Activated T-helper 9 cell treated with anti-CD3 and anti-CD28 coated beads, Interleukin-2, amount 50 U/mL, for 16 hours (primary cell): ENCODE measurements around the gene MBL2.

Experiments used
- DNase-seq: peaks from one replicate; pipeline ENCODE4 v3.0.0-alpha.2; 2020; ENCODE audit warnings: low read depth

Gene MBL2

DNA sequence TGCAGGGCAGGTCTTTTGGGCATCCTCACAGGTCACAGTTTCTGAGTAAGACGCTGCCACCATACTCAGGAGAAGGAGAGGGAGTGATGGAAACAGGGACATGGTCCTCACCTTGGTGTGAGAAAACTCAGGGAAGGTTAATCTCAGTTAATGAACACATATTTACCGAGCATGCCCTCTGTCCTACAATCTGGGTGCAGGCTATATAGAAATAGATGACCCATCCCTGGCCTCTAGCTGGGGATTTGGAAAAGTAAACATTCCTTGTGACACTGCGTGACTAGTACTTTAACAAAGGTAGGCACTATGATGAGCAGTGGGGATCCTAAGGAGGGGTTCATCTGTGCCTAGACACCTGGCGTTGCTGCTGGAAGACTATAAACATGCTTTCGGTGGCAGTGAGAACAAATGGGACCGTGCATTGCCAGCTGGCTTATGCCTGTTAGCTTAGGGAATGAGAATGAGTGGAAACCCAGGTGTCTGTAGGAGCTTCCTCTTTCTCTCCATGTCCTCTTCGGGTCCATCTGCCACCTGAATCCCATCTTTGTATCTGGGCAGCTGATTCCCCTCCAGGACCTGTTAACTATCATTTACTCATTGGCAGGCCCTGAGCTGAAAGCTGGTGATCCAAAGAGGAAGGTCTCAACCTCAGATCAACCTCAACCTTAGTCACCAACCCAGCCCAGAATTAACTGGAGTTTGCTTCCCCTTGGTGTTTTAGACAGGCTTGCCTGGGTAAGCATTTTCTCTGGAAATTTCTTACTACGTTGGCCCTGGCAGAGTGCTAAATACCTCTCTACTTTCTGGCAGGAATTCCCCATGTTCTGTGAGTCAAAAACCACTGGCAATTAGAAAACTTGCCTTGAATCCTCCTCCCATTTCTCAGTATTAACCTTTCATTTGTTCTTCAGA is 794 bp downstream of the MBL2 start:
- no peak for DNase-seq

DNA sequence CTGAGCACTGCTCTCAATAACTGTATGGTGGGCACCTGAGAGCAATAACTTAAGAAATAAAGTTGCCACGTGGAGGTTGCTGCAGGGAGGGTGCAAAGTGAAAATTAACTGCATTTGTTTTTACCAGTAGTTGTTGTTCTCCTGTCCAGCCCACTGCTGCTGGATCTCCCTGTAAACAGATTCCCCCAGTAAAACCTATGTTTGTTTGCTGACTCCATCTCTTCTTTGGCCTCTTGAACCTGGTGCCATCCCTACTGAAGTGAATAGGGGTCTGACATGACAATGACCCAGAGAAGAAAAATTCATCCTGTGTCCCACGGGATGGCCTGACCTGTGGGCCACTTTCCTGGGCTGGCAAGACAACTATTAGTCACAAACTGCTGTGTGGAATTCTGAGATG is 1.7 kb downstream of the MBL2 start:
- no peak for DNase-seq

DNA sequence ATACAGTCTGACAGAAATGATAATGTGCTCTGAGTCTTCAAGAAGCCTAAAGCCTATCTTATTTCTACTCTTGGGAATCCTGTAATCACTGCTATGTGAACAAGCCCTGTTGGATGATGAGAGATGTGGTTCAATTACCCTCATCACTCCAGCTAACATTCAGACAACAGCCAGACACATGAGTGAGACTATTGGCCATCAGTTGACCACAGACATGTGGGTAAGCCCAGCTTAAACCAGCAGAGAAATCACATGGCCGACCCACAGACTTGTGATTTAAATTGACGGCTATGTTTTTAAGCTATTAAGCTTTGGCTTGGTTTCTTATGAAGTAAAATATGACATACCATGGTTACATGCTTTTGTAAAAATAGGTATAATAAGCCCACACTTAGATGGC is 2.6 kb downstream of the MBL2 start:
- DNase-seq, result no peak

DNA sequence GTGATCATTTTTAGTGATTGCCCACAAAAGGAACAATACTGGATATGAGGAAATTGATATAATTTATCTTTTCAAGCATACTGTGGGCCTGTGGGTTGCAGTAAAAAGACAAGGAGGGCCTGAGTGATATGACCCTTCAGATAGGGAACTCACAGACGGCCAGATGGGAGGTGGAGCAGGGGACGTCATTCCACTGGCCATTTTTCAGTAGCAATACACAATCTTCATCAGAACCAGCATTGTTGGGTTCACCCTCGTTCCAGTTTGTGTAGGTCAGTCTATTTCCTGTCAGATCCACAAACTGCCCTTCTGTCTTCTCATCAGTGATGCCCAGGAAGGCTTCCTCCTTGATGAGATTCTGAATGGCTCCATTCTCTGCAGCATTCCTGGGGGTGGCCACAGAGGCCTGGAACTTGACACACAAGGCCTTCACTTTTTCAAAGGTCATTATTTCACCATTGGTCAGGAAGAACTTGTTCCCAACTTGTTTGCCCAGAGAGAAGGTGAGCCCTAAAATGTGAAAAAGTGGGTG is 4.5 kb downstream of the MBL2 start:
- no peak for DNase-seq

DNA sequence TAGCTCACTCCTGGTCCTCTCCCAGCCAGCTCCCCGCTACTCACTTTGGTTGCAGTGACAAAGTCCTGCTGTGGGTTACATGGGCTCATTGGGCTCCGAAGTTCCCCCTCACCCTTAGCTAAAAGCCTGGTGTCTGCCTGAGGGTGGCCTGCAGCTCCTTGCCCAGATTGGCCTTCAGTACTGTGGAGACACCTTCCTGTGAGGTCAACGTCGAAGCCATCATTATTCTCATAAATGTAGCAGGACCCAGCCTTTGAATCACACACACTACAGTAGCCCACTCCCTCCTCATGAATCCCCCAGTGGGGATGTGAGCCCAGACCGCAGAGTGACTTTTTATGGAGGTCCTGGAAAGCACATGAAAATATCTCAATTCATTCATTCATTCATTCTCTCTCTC is 10.5 kb downstream of the MBL2 start:
- no peak for DNase-seq

DNA sequence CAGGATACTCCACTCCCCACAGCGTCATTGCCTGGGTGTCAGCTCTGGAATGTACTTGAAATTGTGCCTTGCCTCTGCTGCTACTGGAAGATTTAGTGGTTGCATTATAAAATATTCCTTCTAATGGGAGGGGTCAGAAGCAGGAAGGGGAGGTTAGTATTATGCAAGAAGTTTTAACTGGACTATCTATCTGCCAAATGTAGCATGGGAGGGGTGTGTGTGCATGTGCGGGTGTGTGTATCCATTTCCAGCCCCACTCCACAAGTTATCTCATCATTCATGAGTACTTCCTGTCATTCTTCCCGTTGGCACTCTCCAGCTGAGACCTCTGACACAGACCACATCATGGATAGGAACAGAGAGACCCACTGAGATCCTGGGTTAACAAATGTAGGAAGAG is 13.4 kb downstream of the MBL2 start:
- no peak for DNase-seq

DNA sequence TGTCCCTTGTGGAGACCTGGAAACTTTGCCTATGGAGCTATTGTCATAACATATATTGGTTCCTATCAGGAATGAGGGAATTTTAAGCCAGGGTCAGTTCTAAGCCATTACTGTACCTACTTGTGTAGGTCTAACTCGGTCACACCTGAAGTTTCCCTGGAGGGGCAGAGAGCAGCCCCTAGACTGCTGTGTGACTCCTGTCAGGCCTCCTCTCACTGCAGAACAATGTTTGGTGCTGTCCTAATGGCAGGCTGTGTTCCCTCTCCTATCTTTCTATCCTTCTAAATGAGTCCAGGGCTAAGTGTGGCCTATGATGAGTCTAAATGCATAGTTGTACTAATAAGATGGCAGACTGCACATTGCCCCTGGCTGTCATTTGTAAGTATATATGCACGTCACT is 14.2 kb downstream of the MBL2 start:
- no peak for DNase-seq

DNA sequence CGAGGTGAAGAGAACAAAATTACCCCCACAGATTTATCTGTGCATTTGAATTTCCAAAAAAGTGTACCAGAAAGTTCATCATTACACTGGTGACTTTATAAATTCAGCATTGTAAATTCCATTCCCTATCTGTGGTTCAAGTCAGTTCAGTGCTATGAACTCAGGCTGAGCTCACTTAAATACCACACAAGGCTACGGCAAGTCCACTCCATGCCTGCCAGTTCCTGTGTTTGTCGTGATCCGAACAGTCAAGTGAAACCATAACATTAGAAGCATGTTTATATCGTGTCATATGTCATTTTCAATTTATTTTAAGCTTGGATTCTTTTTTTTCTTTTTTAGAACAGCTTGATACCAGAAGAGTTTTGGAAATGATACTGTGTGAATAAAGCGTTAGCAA is 14.8 kb downstream of the MBL2 start:
- no peak for DNase-seq

DNA sequence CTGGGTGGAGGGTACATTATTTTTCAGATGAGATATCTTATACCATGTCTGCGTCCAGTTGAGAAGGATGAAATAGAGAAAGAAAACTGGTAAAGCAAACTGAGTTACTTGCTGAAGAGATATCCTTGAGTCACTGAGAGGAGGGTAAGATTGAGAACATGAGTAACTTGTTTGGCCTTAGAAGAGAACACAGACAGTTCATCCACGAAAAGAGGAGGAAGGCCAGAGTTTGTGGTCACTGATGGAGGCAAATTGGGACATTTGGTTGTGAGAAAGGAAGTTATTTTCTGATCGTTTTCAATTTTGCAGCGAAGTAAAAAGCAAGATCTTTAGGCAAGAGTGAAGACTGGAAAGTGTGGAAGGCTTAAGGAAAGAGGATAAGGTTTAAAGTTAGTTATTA is 15.6 kb downstream of the MBL2 start:
- DNase-seq, result no peak

DNA sequence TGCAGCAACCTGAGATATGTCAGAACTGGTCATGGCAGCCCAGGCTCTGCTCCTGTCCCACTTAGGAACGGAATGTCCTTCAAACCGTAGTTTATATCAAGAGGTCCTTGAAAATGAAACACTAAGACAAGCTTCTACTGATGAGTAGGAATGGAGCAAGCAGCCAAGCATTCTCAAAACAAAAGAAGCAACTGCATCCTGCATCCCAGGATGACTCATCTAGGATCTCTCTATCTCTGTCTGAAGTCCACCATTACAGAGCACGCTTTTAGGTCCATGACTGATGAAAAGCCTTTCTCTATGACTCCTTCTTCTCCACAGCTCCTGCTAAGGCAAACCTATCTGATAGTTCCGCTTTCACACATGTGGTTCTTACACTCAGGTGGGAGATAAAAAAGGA is 16.3 kb downstream of the MBL2 start:
- DNase-seq, result no peak

DNA sequence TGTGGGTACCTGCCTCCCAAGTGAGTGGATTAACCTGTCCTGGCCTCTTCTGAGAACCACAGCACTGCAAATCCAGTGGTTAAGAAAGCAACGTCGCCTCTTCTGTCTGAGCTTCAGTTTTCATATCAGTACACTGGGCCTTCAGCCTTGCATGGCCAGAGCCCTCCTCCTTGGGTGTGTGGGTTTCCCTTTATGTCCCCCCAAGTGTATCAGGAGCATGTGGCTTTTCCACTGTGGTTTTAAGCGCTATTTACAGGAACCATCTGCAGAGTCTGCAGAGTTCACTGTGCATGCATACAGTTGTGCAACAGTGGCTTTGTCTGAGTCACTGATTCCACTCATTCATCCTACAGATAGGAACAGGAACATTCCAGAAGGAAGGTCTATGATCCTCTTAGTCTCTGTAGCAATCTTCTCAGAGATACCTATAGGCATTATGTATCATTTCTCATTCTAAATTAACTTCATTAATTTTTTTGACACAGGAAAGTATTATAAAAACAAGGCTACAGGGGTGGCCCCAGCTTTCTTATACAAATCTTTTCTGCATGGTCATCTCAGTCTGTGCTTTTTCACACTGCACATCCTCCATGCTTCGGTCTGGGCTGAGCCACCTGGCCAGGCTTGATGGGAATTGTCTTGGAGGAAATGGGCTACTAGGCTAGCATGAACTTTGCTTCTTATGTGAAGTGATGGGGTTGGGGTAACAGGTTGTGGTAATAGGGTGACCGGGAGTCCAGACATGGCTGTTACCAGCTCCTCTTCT is 17.1 kb downstream of the MBL2 start:
- DNase-seq, result no peak

DNA sequence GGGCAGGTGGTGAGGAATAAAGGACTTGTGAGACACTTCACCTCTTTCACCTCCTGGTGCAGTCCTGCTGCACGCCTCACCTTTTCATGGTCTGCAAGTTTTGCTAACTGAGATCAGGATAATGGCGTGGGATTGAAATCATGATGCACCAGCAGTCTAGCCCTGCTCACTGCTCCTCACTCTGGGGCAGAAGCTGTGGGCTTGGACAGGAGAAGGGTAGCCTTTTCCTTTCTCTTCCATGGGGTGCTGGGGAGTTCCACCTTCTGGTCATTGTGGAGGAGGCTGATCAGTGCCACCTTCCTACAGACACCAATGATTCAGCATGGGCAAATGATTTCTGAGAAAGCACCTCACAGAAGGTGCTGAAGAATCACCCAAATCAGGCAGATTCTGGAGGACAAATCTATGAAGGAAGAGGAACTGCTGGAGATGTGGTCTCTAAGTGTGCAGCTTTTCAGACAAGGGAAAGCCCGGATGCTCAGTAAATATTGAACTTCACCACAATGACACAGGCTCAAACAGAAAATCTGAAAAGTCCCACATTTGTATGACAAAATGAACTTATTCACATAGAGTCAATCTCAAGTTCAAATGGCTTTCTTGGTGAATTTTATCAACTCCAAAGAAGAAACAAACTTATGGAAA is 19.7 kb downstream of the MBL2 start:
- no peak for DNase-seq

DNA sequence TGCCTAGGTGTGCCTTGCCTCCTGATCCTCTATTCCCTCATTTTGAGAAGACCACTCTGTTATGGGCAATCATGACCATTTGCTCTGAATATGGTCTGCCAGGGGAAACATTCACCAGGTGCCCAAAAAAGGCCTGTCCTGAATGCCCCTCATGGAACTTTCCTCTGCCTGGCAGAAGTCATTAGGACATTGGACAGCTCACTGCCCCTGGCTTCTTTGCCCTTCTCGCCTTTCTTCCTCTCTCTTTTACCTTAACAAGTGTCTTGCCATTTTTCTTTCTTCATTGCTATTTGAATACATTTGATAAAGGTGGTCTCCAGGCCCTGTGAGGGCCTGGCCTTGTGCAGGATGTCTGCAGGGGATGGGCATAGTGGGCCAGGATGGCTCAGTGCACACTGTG is 20.3 kb downstream of the MBL2 start:
- DNase-seq, result no peak

DNA sequence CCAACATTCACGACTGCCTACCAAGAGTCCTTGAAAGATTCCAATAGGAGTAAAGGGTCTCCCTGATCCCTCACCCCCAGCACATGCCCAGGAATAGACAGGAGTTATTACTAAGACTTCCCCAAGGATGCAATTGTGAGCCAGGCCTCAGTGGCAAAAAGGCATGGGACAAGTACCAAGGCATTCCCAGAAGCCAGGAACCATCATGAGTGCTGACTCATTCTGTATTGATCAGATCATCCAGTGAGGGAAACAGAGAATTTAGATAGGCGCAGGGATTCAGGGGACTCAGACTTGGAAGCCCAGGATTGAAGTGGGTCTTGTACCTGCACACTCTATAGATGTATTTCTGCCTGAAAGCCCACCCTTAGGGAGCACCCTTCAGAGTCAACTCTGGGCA is 21.2 kb downstream of the MBL2 start:
- no peak for DNase-seq

DNA sequence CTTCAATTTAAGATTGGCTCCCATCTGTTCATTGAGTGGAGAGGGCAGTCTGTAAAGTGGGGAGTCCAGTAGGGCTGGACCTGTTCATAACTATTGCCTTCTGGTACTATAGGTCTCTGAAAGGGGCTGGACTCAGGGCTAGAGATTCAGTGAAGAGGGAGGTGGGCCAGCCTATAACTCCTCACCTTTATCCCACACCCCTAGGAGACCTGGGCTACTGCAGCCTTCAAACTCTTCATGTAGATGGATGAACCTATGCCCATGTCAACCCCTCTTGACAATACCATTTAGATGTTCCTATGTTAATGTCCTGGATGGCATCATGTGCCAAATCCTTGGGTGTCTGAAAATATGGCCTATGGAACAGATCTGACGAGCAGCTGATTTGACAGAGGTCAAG is 22.0 kb downstream of the MBL2 start:
- no peak for DNase-seq

DNA sequence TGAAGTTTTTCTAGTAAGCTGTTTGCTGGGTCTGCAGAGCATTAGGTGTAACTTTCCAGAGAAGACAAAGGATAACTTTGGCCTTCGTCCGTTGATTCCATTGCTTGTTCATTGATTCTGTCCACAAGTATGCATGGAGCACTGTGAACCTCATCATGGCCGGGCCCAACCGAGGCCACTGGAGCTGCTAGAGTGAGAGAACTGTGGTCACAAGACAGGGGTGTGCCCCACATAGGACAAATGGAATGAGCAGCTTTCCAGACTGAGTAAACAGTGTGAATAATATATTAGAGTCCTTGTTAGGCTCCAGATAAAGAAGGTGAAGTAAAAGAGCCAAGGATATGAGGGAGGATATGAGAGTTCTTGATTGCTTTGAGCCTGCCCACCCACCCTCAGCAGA is 24.9 kb downstream of the MBL2 start:
- DNase-seq, result no peak

DNA sequence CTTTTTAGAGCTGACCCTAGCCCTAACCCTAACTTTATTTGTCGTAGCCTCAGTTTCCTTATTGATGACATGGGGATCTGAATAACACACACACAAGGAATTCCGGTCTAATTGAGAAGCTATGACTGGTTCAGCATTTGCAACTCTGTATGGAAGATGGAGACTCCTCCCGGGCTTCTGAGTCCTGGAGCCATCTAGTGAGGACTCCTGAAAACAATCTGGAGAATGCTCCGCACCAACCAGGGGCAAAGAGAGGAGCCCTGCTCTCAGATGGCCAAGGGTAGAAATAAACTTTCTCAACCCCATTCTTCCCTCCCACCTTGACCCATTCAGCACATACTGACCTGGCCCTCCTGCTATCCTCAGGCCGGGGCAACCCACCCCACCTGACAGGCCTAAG is 26.4 kb downstream of the MBL2 start:
- no peak for DNase-seq

DNA sequence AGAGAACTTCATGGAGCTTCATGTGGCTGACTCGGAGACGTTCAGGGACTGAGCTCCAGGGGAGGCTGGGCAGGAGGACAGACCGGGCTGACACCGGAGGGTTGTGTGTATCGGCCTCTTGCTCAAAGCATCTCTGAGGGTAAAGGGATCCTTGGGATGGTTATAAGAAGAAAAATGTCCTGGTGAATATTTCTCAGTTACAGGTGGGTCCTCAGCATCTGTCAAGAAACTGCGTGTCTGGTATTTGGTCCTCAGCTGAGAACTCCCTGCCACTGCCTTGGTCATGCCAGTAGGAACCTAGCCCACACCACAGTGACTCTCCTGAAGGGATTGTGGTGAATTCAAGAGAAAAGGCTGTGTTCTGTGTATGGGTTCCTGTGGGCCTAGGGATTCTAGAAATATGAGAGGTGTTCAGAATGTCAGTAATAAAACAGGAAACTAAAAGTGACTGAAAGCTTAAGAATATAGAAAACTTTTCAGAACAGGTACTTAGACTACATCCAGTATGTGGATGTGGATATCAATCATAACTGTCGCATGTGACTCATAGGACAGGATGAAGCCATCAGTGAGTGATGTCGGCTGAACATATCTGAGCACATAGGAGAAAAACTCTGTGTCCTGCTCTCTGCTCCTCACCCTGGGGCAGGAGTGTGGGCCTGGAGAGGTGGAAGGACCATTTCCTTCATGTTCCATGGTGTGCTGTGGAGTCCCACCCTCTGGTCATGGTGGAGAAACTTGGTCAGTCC is 28.4 kb downstream of the MBL2 start:
- DNase-seq, result no peak

DNA sequence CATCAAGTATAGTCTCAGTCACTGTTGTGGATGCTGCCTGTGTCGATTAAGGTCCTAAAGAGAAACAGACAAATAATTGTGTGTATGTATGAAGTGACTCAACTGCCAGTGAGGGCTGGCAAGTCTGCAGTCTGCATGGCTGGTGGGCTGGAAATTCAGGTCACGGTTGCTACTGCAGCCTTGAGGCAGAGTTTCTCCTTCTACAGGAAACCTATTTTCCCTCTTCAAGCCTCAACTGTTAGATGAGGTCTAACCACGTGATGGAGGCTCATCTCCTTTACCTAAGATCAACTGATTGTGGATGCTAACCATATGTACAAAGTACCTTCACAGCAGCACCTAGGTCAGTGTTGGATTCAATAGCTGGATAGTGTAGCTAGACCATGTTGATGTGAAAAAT is 29.9 kb downstream of the MBL2 start:
- DNase-seq, result no peak

DNA sequence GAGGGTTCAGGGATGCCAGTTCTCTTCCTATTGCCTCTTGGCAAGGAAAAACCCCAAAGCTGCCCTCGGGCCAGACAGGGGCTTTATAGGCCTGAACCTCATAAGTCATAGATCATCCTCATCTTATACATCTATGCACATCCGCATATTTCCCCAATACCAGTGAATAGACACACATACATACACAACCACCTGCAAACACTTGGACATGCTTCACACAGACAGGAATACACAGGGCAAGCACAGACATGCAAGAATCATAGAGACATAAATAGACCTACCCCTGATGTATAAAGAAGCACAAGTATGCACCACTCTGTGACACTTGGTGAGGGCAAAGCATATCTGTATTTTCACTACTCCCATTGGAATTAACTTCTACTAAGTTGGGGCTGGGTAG is 30.7 kb downstream of the MBL2 start:
- no peak for DNase-seq

DNA sequence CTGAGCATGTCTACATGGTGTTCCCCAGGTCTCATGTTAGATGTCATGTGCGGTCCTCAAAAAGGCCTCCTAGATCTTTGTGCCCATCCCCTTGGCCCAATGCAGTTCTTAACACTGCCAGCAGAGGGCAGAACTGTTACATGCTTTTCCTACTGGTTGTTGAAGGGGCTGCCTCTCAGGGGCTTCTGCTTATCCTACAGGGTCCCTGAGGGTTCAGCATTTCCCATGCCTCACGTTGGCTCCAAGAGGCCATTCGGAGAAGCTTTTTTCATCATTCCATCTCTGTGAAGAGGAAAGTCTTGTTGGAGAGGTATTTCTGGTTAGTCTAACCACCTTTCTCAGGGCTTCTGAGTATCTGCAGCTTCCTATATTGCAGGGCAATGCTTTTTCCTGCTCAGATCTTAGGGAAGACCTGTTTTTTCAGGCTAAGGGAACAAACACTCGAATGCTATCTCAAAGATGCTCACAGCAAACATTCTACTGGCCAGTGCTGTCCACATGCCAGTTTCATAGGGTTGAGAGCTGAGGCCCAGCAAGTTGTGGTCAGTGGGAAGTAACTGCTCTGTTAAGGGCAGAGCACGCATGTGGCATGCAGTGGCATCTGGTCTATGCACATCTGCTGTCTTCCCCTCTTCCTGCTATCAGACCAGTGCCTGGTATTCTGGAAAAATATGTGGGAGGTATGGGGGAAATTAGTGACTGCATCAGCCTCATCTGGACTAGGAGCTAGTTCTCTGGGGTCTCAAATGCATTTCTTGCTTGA is 31.5 kb downstream of the MBL2 start:
- DNase-seq, result no peak
